Measurements from ENCODE around the gene PPM1L.
"Not testable (repeated sequence)": the region's sequence is repeated elsewhere in the genome, so short reads cannot be mapped to it uniquely, and the experiment has no call there.

GRCh38 chr3:160983900-160984299 is 227.9 kb downstream of the PPM1L start:
- TF ChIP-seq CTCF, EP300 (IDR thresholded peaks at IDR 0.05): not testable (repeated sequence)

Data from suprapubic skin (tissue), 3 donors.